ENCODE data around the gene GSG1L. TPM values are rescaled to one million over a fixed set of nuclear protein-coding genes. Genes with fewer than 3 reads are reported as not detected.

The GSG1L gene
- total RNA-seq, 3 donors from 2014 or later: not detected

DNA sequence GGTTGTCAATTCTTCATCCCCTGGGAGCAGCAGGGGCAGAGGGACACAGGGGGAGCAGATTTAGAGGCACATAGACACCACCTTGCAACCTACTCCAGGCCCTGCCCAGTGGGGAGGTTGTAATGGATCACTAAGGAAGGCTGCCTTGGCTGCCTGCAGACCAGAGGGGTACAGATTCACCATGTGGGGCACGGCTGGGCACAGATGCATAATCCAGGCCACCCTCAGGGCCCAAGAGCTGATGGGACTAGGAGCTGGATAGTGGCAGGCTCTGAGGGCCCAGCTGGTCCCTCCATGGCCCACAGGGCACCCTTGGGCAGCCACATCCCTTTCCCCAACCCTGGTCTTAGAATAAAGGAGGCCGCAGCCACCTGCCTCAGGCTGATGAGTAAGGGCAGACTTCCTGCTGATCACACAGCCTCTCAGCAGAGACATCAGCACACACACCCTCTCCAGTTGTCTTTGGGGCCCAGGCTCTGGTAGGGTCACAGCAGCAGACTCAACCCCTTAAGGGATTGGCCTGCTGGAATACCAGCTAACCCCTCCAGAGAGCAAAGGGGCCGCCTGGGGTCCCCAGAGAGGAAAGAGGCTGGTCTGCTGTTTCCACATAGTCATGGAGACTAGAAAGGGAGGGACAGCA is 224.9 kb downstream of the GSG1L start:
- Histone ChIP-seq H3K27ac (no peak overlapping the region), H3K4me1 (no peaks in the 10 kb centered on the region), H3K27me3 (no peaks in the 10 kb centered on the region), H3K9me3 (peaks cover 0 to 3% of the 10 kb centered on the region in 2 donors), H3K36me3 (no peaks in the 10 kb centered on the region), H3K4me3 (no peak overlapping the region)
- intact Hi-C loops (cut with DNase I; ENCODE audit: low total_unique reads): no loop called here
- TF ChIP-seq POLR2AphosphoS5 (IDR thresholded peaks at IDR 0.05) (no peak), CTCF (IDR thresholded peaks at IDR 0.05) (no peak)
- peak in 1 of 2 donors; percentile 22 for DNase-seq (ENCODE audit: low spot score in 2 of 2)

GRCh38 chr16:27829975-27830374 is 233.5 kb downstream of the GSG1L start:
- DNase-seq (ENCODE audit: low spot score in 2 of 2): peak in 1 of 2 donors; percentile 25
- Histone ChIP-seq H3K9me3 (peaks cover 10 to 23% of the 10 kb centered on the region in 2 donors), H3K36me3 (no peaks in the 10 kb centered on the region), H3K27me3 (no peaks in the 10 kb centered on the region), H3K27ac (no peak overlapping the region), H3K4me1 (no peaks in the 10 kb centered on the region), H3K4me3 (no peak overlapping the region)
- TF ChIP-seq POLR2A (IDR thresholded peaks at IDR 0.05): no peak
- intact Hi-C loops (cut with DNase I; ENCODE audit: low total_unique reads): no loop called here

- DNase-seq (ENCODE audit: low spot score in 2 of 2): peak in 1 of 2 donors; percentile 15
These were observed 234.8 kb downstream of the GSG1L start for GRCh38 chr16:27828671-27829070.

DNA sequence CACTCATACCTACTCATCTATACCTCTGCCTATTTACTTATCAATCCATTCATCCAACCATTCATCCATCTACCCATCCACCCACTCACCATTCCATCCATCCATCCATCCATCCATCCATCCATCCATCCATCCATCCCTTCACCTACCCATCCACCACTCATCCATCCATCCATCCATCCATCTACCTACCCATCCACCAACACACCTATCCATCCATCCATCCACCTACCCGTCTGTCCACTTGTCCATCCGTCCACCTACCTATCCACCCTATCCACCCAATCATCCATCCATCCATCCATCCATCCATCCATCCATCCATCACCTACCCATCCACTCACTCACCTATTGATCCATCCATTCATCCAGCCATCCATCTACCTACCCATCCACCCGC is 235.7 kb downstream of the GSG1L start:
- no peaks in the 10 kb centered on the region for H3K4me1 ChIP-seq
- DNase-seq (ENCODE audit: low spot score in 2 of 2): no peak
- no peak overlapping the region for H3K4me3 ChIP-seq
- intact Hi-C loops (cut with DNase I; ENCODE audit: low total_unique reads): no loop called here
- H3K27me3 ChIP-seq: no peaks in the 10 kb centered on the region
- H3K27ac ChIP-seq: no peak overlapping the region
- peaks cover 10 to 13% of the 10 kb centered on the region in 2 donors for H3K9me3 ChIP-seq
- TF ChIP-seq CTCF (IDR thresholded peaks at IDR 0.05) (no peak), POLR2AphosphoS5 (IDR thresholded peaks at IDR 0.05) (no peak), POLR2A (IDR thresholded peaks at IDR 0.05) (no peak)
- H3K36me3 ChIP-seq: no peaks in the 10 kb centered on the region

More at GRCh38 chr16:27828671-27829070, 234.8 kb downstream of the GSG1L start:
- H3K36me3 ChIP-seq: no peaks in the 10 kb centered on the region
- H3K9me3 ChIP-seq: peaks cover 10 to 20% of the 10 kb centered on the region in 2 donors
- intact Hi-C loops (cut with DNase I; ENCODE audit: low total_unique reads): no loop called here
- no peak overlapping the region for H3K4me3 ChIP-seq
- TF ChIP-seq CTCF (IDR thresholded peaks at IDR 0.05) (no peak), POLR2AphosphoS5 (IDR thresholded peaks at IDR 0.05) (no peak)
- H3K27ac ChIP-seq: no peak overlapping the region
- H3K4me1 ChIP-seq: no peaks in the 10 kb centered on the region
- no peaks in the 10 kb centered on the region for H3K27me3 ChIP-seq

- intact Hi-C loops (cut with DNase I; ENCODE audit: low total_unique reads): no loop called here
- Histone ChIP-seq H3K4me3 (no peak overlapping the region), H3K36me3 (no peaks in the 10 kb centered on the region), H3K27ac (no peak overlapping the region), H3K27me3 (no peaks in the 10 kb centered on the region), H3K9me3 (peaks cover 10 to 13% of the 10 kb centered on the region in 2 donors), H3K4me1 (no peaks in the 10 kb centered on the region)
- TF ChIP-seq CTCF (IDR thresholded peaks at IDR 0.05) (no peak), POLR2AphosphoS5 (IDR thresholded peaks at IDR 0.05) (no peak), POLR2A (IDR thresholded peaks at IDR 0.05) (no peak)
- DNase-seq (ENCODE audit: low spot score in 2 of 2): no peak
These were observed 236.6 kb downstream of the GSG1L start for GRCh38 chr16:27826893-27827289.
